Neural cell (in vitro differentiated cells): ENCODE measurements around the gene A4GALT.

Source experiments
- EP300 ChIP-seq: fragments of 450-650 bp; conservative IDR thresholded peaks from 2 replicates; pipeline ENCODE4 v1.6.1; 2014; ENCODE audit warnings: antibody characterized with exemption, mild to moderate bottlenecking, moderate library complexity; ENCODE audit not compliant: poor library complexity, severe bottlenecking
- EZH2 ChIP-seq: fragments of 200-600, 300-800 bp; shearing (Covaris generic), sonication (generic); IDR thresholded peaks from 2 replicates; pipeline ENCODE4 v1.6.1; 2014; ENCODE audit warnings: antibody characterized with exemption, low read length, borderline replicate concordance, mild to moderate bottlenecking; ENCODE audit not compliant: insufficient read depth, poor library complexity, severe bottlenecking
- MXI1 ChIP-seq: fragments of 450-650 bp; conservative IDR thresholded peaks from 2 replicates; pipeline ENCODE4 v1.6.1; 2014; ENCODE audit warnings: antibody characterized with exemption, mild to moderate bottlenecking; ENCODE audit not compliant: poor library complexity, severe bottlenecking
- POLR2AphosphoS5 ChIP-seq: IDR thresholded peaks from 2 replicates; pipeline ENCODE4 v1.6.1; 2012
- RAD21 ChIP-seq: fragments of 450-650 bp; conservative IDR thresholded peaks from 2 replicates; pipeline ENCODE4 v1.6.1; 2014; ENCODE audit warnings: antibody characterized with exemption, mild to moderate bottlenecking, moderate library complexity
- REST ChIP-seq: IDR thresholded peaks from 2 replicates; pipeline ENCODE4 v1.6.1; 2012; ENCODE audit warnings: borderline replicate concordance
- TAF1 ChIP-seq: IDR thresholded peaks from 2 replicates; pipeline ENCODE4 v1.6.1; 2012; ENCODE audit warnings: low read depth
- TF ChIP-seq, protein P1 (sequence below): fragments of 450-650 bp; IDR thresholded peaks from 2 replicates; pipeline ENCODE4 v1.5.1; 2014; ENCODE audit warnings: antibody characterized with exemption, mild to moderate bottlenecking, moderate library complexity; ENCODE audit not compliant: poor library complexity, severe bottlenecking

DNA sequence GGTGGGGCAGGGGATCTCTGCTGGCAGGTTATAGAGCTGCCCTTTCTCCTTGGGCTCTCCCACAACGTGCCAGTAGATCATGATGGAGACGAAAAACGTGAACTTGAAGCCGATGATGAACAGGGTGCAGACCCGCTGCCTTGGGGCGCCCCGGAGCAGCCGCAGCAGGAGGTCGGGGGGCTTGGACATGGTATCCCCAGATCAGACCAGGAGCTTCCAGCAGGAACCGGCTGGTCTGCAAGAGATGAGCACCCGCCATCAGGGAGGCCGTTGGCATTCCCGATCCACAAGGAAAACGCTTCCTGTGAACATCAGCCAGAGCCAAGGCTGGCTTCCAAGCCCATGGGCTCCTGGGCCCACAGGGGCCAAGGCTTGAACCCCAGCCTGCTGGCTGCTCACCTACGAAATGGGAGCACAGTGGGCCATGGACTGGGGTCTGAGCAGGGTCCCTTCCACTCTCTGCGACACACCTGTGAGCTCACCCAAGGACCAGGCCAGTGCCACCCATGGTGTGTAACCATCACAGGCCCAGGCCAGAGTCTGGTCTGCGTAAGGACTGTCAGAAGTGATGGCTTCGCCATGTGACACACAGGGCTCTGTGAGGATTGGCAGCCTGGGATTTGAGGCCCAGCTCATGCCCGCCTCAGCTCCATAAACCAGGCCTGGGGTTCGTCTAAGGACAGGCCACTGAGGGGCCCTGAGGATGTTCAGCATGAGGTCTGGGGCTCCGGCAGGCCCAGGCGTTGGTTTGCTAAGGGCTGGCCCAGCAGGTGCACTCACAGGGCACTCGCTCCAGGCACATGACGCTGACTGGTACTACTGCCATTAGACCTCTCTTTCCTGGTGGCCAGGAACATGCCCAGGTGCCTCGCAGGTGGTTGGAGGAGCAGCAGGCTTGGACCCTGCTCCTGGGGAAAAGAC lies 26.6 kb downstream of the A4GALT start:
- TF ChIP-seq, protein P1, sequence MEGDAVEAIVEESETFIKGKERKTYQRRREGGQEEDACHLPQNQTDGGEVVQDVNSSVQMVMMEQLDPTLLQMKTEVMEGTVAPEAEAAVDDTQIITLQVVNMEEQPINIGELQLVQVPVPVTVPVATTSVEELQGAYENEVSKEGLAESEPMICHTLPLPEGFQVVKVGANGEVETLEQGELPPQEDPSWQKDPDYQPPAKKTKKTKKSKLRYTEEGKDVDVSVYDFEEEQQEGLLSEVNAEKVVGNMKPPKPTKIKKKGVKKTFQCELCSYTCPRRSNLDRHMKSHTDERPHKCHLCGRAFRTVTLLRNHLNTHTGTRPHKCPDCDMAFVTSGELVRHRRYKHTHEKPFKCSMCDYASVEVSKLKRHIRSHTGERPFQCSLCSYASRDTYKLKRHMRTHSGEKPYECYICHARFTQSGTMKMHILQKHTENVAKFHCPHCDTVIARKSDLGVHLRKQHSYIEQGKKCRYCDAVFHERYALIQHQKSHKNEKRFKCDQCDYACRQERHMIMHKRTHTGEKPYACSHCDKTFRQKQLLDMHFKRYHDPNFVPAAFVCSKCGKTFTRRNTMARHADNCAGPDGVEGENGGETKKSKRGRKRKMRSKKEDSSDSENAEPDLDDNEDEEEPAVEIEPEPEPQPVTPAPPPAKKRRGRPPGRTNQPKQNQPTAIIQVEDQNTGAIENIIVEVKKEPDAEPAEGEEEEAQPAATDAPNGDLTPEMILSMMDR = no peak
- no peak for TF ChIP-seq REST
- no peak for TF ChIP-seq RAD21
- TF ChIP-seq EZH2 = no peak
- TF ChIP-seq EP300 = no peak
- TF ChIP-seq TAF1 = no peak
- TF ChIP-seq POLR2AphosphoS5 = no peak
- no peak for TF ChIP-seq MXI1
